Lower leg skin (tissue), 4 donors: ENCODE data around the gene RNASE12. TPM values are rescaled to one million over a fixed set of nuclear protein-coding genes. Genes with fewer than 3 reads are reported as not detected.
"Not testable (repeated sequence)": the region's sequence is repeated elsewhere in the genome, so short reads cannot be mapped to it uniquely, and the experiment has no call there.

ENCODE experiments used
- DNase-seq, 2 donors: peaks; one replicate each; pipeline ENCODE4 v3.0.0-alpha.2; 2019; ENCODE audit warnings: low spot score in 2 of 2
- H3K4me3 ChIP-seq: fragments of 200-600 bp; sonication (generic); 2 replicates; pipeline ENCODE4 v1.5.1; 2017; ENCODE audit warnings: mild to moderate bottlenecking, low read depth; ENCODE audit not compliant: poor library complexity, severe bottlenecking
- CTCF ChIP-seq, 3 donors: fragments of 450-650 bp; IDR thresholded peaks; one replicate each; pipeline ENCODE4 v1.5.1; 2016; ENCODE audit warnings: antibody characterized with exemption in 3 of 3, mild to moderate bottlenecking in 3 of 3, moderate library complexity in 2 of 3
- POLR2A ChIP-seq, 2 donors: fragments of 450-650 bp; IDR thresholded peaks; one replicate each; pipeline ENCODE4 v1.6.1; 2016 to 2017; ENCODE audit warnings: antibody characterized with exemption in 2 of 2, mild to moderate bottlenecking in 1 of 2, moderate library complexity in 1 of 2
- WGBS, 2 donors: methylation state at CpG; one replicate each; pipeline ENCODE4 v1.1.5; 2018; 5-methylcytosine and 5-hydroxymethylcytosine counted together
- intact Hi-C: fragments of 100-400 bp; cut with DNase I; formaldehyde crosslinking; loops from one replicate; pipeline ENCODE4 v1.15.0; 2023; ENCODE audit warnings: low total_unique reads
- total RNA-seq, 4 donors: library from RNA; depleted of rRNA; stranded (reverse); fragments of >200 nt; gene quantifications; one replicate each; pipeline ENCODE4 v1.1.0, GENCODE V29; 2016

The RNASE12 gene
- total RNA-seq, 4 donors from 2014 or later: not detected

- DNase-seq: no peak
- WGBS, 2 donors: 73 to 79% methylated on average over 14 of the region's 14 CpGs
- intact Hi-C loops: no loop called here
- no peak overlapping the region for H3K4me3 ChIP-seq
- TF ChIP-seq CTCF (IDR thresholded peaks at IDR 0.05): no peak
- no peak for TF ChIP-seq POLR2A (IDR thresholded peaks at IDR 0.05)
Measured at GRCh38 chr14:20578784-20579502, 12.2 kb downstream of the RNASE12 start.

GRCh38 chr14:20578325-20578724, 12.9 kb downstream of the RNASE12 start:
- intact Hi-C loops: no loop called here
- TF ChIP-seq CTCF (IDR thresholded peaks at IDR 0.05) (no peak), POLR2A (IDR thresholded peaks at IDR 0.05) (no peak)
- no peak overlapping the region for H3K4me3 ChIP-seq
- 49 to 59% methylated on average over 3 of the region's 3 CpGs for WGBS, 2 donors
- no peak for DNase-seq

- WGBS, 2 donors: 45 to 54% methylated on average over 4 of the region's 4 CpGs
- H3K4me3 ChIP-seq, intact Hi-C loops, DNase-seq: not testable (repeated sequence)
Measured at GRCh38 chr14:20572382-20572990, 18.7 kb downstream of the RNASE12 start.

GRCh38 chr14:20570720-20571119, 20.5 kb downstream of the RNASE12 start:
- 19 to 70% methylated on average over 1 of the region's 1 CpG for WGBS, 2 donors
- H3K4me3 ChIP-seq, DNase-seq, intact Hi-C loops: not testable (repeated sequence)

- WGBS, 2 donors: 80 to 91% methylated on average over 2 of the region's 2 CpGs
- intact Hi-C loops, H3K4me3 ChIP-seq, DNase-seq: not testable (repeated sequence)
Measured at GRCh38 chr14:20569865-20570264, 21.3 kb downstream of the RNASE12 start.

GRCh38 chr14:20569066-20569465, 22.1 kb downstream of the RNASE12 start:
- TF ChIP-seq CTCF (IDR thresholded peaks at IDR 0.05) (no peak), POLR2A (IDR thresholded peaks at IDR 0.05) (no peak)
- no peak for DNase-seq
- no peak overlapping the region for H3K4me3 ChIP-seq
- intact Hi-C loops: no loop called here

GRCh38 chr14:20568393-20568792, 22.8 kb downstream of the RNASE12 start:
- WGBS, 2 donors: 77 to 78% methylated on average over 3 of the region's 3 CpGs
- intact Hi-C loops: no loop called here
- no peak for DNase-seq
- no peak for TF ChIP-seq CTCF (IDR thresholded peaks at IDR 0.05)
- TF ChIP-seq POLR2A (IDR thresholded peaks at IDR 0.05): no peak
- H3K4me3 ChIP-seq: no peak overlapping the region

GRCh38 chr14:20567199-20567598, 24.0 kb downstream of the RNASE12 start:
- WGBS, 2 donors: 68 to 71% methylated on average over 1 of the region's 1 CpG
- H3K4me3 ChIP-seq: not testable (repeated sequence)

More at GRCh38 chr14:20567199-20567598, 24.0 kb downstream of the RNASE12 start:
- DNase-seq, intact Hi-C loops: not testable (repeated sequence)
